NCI-H345 treated with DMSO at 0.1 percent for 48 hours (cell line): ENCODE measurements around the gene AMOT.

ENCODE experiments used
- DNase-seq: peaks from one replicate; lab custom pipeline; 2025; ENCODE audit not compliant: unreplicated experiment; lab: John Stamatoyannopoulos, UW

Gene AMOT

DNA sequence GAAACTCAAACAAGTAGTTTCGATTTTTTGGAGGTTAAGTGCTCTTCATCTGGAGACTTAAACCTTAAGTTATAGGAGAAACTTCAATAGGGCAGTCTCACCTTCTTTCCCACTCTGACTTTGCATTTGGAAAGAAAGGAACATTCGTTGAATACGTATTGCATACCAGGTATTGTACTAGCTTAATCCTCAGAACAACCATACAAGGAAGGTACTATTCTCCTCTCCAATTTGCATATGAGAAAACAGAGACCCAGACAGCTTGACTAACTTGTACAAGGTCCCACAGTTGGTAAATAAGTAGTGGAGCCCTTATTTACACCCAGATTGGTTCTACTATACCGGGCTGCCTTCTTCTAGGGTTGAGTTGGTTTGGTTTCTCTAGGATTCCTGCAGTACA, 32.6 kb downstream of the AMOT start:
- no peak for DNase-seq

DNA sequence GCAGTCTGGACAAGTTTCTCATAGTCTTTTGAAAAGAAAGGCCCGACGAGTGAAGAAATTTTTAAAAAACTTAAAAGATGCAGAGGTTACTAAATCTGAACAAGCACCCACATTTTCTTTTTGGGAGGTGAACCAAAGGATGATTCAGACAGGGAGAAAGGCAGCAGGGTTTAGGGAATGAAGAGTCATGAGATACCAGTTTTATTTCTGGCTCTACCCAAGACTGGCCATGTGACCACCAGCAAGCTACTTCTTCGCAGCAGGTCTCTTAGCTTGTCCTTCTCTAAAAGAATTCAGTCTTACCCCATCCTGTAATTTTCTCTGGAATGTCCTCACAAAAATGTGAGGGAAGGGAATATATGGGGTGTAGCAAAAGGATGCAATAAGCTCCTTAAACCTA, 37.6 kb downstream of the AMOT start:
- no peak for DNase-seq

DNA sequence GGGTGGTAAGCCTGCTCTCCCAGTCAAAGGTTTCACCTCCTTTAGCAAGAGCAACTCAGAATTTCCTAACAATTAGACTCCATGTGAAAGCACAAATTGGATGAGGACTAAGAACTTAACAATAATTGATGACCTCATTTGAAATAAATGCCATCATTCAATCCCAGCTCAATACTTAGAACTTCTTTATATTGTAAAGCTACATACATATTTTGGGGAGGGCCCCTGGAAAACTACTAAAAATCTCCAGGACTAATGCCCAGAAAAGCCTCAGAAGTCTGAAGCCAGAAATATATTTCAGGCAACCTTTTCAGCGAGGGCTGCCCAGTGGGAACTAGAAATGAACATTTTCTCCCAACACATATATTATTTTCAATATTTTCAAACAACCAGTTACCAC, 38.1 kb downstream of the AMOT start:
- DNase-seq = no peak

GRCh38 chrX:112800971-112801775, 39.5 kb downstream of the AMOT start:
- no peak for DNase-seq

- DNase-seq = no peak
Observed at GRCh38 chrX:112799425-112799824, 41.2 kb downstream of the AMOT start.

- DNase-seq = no peak
Observed at GRCh38 chrX:112798736-112799135, 41.9 kb downstream of the AMOT start.

GRCh38 chrX:112789931-112790330, 50.7 kb downstream of the AMOT start:
- DNase-seq = no peak

DNA sequence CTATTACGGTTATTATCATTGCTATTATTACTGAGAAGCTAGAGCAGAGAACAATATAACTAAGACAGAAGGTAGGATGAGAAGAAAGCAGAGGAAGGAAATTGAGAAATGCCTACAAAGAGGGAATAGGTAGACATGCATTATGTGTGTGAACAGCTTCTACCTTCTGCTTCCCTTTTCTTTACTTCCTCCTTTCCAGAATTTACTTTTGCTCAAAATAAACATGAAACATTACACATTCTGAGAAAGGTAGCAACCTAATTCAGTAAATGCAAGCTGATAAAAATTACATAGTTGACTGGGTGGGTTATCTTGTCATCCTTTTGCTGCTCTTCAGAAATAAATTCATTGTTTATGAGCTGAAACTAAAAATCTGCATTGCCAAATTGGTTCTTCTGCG, 54.6 kb downstream of the AMOT start:
- DNase-seq = no peak

- no peak for DNase-seq
Observed at GRCh38 chrX:112785344-112785743, 55.3 kb downstream of the AMOT start.

DNA sequence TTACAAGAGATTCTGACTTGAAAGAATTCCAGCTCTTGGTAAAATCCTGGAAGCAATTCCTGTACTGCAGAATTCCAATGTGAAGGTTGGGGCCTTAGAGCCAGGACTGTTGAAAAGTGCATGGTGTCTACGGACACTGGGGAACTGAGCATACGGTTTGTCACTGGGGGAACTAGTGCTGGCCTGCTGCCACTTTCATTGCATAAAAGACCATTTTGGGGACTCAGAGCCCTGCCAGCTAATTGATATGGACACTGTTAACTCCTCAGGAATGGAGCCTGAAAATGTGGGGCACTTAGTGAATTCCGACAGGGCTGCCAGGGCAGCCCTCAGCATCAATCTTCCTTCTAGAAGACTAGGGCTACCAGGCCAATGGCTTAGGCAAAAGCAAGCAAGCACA, 55.9 kb downstream of the AMOT start:
- no peak for DNase-seq

GRCh38 chrX:112779139-112779538, 61.5 kb downstream of the AMOT start:
- DNase-seq = no peak

DNA sequence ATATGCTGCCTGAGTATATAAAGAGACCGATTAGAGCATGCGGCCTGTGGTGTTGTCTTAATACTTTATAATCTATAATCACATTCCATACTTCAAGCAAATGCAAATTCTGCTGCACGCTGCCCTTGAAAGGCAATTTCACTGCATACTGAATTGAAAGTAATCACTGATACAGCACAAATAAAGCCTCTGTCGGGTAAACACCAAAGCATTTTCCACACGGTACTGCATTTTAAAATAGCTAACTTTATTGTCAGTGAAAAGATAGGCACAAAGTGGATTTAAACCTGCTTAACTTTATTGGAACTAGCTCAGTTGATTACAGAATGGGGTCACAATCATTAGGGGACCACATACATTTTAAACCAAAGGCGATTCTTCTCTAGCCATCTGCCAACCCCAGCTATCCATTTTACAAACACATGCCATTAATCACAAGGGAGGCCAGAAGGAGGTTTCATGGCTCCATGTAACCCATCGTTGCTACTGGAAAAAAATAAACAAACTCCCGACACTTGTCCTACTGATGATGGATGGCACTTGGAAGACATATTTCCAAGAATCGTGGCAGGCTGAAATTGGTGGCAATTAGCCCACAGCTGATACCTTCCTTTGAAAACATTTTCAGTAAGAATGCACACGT, 65.9 kb downstream of the AMOT start:
- no peak for DNase-seq

DNA sequence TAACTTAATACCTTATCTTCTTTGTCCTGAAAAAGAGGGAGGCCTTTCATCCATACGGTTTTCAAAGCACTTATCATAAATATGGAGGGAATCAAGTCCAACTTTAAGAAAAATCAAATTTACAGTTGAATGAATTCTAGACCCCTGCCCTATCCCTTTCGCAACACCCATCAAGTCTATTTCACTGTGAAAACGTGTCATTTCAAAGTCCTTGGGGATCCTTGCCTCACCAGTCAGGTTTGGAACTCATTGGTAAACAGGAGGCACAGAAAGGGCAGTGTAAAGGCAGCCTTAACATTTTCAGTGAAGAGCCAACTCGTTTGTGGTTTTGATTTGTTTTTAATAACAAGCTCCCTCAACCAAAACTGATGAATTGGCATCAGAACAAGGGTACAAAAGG, 66.5 kb downstream of the AMOT start:
- DNase-seq = no peak

GRCh38 chrX:112769034-112769433, 71.6 kb downstream of the AMOT start:
- no peak for DNase-seq

DNA sequence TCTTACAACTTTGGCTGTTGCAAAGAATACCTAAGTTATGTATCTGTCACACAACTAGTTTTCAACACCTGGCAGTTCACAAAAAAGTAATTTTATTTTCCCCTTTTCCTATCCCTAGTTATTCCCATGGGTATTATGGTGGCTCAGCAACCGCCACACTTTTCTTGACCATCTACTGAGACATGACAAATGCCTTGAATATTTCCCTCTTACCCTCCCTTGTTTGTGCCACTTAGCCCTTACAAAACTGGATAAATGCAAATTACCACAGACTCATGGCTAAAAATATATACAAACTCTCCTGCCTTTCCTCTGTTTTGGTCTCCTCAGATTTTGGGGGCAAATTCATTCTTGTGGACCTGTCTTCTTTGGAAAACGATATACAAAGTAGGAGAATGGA, 72.1 kb downstream of the AMOT start:
- no peak for DNase-seq

DNA sequence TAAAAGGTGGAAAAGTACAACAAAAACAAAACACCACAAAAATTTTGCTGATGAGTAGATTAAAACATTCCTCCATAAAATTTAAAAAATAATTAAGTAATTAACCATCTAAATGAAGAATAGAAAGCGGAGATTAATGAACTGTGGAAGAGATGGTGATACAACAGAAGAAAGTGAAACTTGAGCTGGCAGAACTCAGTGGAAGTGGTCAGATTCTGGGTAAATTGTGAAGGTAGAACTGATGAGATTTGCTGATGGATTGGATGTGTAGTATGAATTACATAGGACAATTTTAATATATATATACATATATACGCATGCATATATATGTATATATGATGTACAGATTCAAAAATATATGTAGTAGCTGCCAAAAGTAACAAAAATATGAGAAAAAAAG, 73.9 kb downstream of the AMOT start:
- no peak for DNase-seq

GRCh38 chrX:112761242-112762207, 79.1 kb downstream of the AMOT start:
- no peak for DNase-seq

DNA sequence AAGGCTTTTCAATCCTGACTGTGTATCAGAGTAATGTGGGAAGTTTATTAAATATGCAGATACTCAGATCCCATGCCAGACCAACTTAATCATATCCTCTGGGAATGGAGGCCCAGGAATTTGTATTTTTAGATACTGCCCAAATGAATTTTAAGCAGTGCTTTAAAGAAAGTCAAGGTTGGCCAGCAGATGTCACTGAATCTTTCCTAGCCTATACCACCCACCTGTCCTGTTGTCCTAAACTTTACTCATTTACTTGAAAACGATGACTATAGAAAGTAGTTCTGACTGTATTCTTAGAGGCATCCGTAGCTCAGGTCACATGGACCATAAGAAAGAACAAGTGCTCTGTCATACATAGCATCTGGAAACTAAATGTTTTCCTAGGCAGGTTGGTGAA, 79.9 kb downstream of the AMOT start:
- DNase-seq = no peak

GRCh38 chrX:112759966-112760365, 80.7 kb downstream of the AMOT start:
- no peak for DNase-seq

DNA sequence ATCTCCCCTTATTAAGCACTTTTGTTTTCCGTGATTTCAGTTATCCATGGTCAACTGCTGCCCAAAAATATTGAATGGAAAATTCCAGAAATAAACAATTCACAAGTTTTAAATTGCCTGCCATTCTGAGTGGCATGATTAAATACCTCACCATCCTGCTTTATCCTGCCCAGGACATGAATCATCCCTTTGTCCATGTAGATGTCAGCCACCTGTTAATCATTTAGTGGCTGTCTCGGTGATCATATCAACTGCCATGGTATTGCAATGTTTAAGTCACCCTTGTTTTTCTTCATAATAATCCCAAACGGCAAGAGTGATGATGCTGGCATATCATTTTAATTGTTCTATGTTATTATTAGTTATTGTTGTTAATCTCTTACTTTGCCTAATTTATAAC, 81.1 kb downstream of the AMOT start:
- DNase-seq = no peak

DNA sequence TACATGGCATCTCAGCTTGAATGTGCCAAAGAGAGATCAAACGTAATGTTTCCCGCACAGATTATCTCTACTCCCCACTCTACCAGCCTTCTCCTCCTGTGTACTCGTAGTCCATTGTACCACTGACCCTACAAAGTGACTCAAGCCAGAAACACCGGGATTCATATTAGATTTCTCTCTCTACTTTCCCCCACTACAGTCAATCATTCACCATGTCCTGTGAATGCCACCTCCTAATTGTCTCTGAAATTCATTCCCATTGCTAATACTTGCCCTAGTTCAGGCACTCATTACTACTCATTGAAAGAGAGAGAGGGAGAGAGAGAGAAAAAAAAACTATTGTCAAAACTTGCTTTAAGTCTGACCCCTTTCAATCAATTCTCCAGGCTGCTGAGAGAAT, 82.7 kb downstream of the AMOT start:
- no peak for DNase-seq

- DNase-seq = no peak
Observed at GRCh38 chrX:112753116-112753515, 87.5 kb downstream of the AMOT start.
